Stomach (tissue), 9 donors: ENCODE data around the gene NOXO1. TPM values are rescaled to one million over a fixed set of nuclear protein-coding genes. Genes with fewer than 3 reads are reported as not detected.

ENCODE experiments used
- DNase-seq, 2 donors: peaks; one replicate each; pipeline versions ENCODE4 v3.0.0 to v3.0.0-alpha.2; 2013 to 2019
- H3K27ac ChIP-seq, 5 donors: fragments of 200-600 bp in 4 of 5; sonication (generic) in 4 of 5; one replicate each; pipeline ENCODE4 v1.5.1; 2013 to 2019; ENCODE audit warnings: mild to moderate bottlenecking in 1 of 5, moderate library complexity in 1 of 5
- H3K27me3 ChIP-seq, 3 donors: fragments of 200-600 bp; sonication (generic); one replicate each; pipeline ENCODE4 v1.5.1; 2017 to 2019; ENCODE audit warnings: mixed run types in 1 of 3
- H3K36me3 ChIP-seq, 4 donors: fragments of 200-600 bp; sonication (generic); 1 replicate in 3 of 4; 2 replicates in 1 of 4; pipeline ENCODE4 v1.5.1; 2016 to 2019
- H3K4me1 ChIP-seq, 4 donors: fragments of 200-600 bp; sonication (generic); one replicate each; pipeline ENCODE4 v1.5.1; 2016 to 2019
- H3K4me3 ChIP-seq, 4 donors: fragments of 200-600 bp; sonication (generic) in 3 of 4; one replicate each; pipeline ENCODE4 v1.5.1; 2016 to 2019; ENCODE audit warnings: mild to moderate bottlenecking in 1 of 4
- H3K9me3 ChIP-seq, 4 donors: fragments of 200-600 bp; sonication (generic); one replicate each; pipeline ENCODE4 v1.5.1; 2016 to 2019
- EP300 ChIP-seq: sonication (generic); formaldehyde crosslinking; IDR thresholded peaks from one replicate; pipeline ENCODE4 v1.6.1; 2017; ENCODE audit warnings: antibody characterized with exemption
- POLR2A ChIP-seq, 4 donors: fragments of 450-650 bp; IDR thresholded peaks; one replicate each; pipeline ENCODE4 v1.6.1; 2016; ENCODE audit warnings: antibody characterized with exemption in 4 of 4, control low read depth in 2 of 4, mild to moderate bottlenecking in 1 of 4, moderate library complexity in 1 of 4
- POLR2AphosphoS5 ChIP-seq, 3 donors: sonication (generic); formaldehyde crosslinking; IDR thresholded peaks; one replicate each; pipeline ENCODE4 v1.6.1; 2016; ENCODE audit warnings: antibody characterized with exemption in 3 of 3
- WGBS, 5 donors: extraction: QIAGEN DNeasy Blood & Tissue Kit in 3 of 5; methylation state at CpG; one replicate each; pipeline versions ENCODE4 v1.1.5 to v1.1.7; 2013 to 2018; 5-methylcytosine and 5-hydroxymethylcytosine counted together
- intact Hi-C: fragments of 100-400 bp; cut with DNase I; formaldehyde crosslinking; loops from one replicate; pipeline ENCODE4 v1.15.1; 2023; ENCODE audit warnings: low total_unique reads
- polyA plus RNA-seq, 3 donors: library from polyadenylated mRNA; stranded (reverse); fragments of 200-250 nt; gene quantifications; one replicate each; pipeline ENCODE4 v1.2.3, GENCODE V29; 2013
- total RNA-seq, 5 donors: library from RNA; depleted of rRNA; stranded (reverse); fragments of >200 nt; gene quantifications; one replicate each; pipeline versions ENCODE4 v1.1.0 to v1.2.3, GENCODE V29; 2014 to 2016
- TF ChIP-seq, protein P1 (sequence below), 7 experiments: fragments of 450-650 bp in 4 of 7; fragments of 200-600 bp in 3 of 7; sonication (generic) in 3 of 7; IDR thresholded peaks; one replicate each; pipeline ENCODE4 v1.5.1; 2016 to 2019; ENCODE audit warnings: antibody characterized with exemption in 7 of 7, control low read depth in 2 of 7, mild to moderate bottlenecking in 1 of 7
- donor health status: healthy with polysubstance abuse.
- donor health status: Bipolar disorder and iron deficiency.
- donor health status: healthy.

Gene NOXO1
- total and polyA plus RNA-seq, 8 donors: 1.2 to 58.2 (median 3.0) TPM; not detected in 4

DNA sequence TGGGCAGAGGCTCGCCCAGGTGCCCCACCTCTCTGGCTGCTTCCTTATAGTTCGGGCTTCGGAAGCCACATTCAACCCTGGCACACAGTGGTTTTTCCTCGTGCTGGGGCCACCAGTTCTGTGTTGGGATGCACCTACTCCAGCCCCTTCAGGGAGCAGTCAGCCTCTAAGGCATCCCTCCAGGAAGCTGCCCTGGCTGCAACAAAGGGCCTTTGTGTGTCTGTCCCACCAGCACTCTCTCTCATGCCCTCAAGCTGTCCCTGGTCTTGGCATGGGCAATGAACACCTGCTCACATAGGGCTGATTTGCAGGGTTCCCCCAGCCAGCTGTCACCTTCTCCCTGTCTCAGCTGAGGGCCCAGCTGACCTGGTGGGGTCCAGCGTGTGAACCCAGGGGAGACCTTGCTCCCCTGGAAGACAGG lies 754 bp upstream of the NOXO1 start:
- DNase-seq: peak in 1 of 2 donors; percentile 65
- Histone ChIP-seq H3K9me3 (no peaks in the 10 kb centered on the region), H3K4me1 (peaks cover 32 to 79% (median 65%) of the 10 kb centered on the region in 4 donors), H3K27me3 (peaks cover 4 to 65% (median 36%) of the 10 kb centered on the region in 3 donors), H3K36me3 (peaks cover 27 to 38% (median 36%) of the 10 kb centered on the region in 4 donors), H3K4me3 (no peak overlapping the region), H3K27ac (peak overlapping the region in 2 of 5 donors; percentile 5 to 9)
- TF ChIP-seq, protein P1, sequence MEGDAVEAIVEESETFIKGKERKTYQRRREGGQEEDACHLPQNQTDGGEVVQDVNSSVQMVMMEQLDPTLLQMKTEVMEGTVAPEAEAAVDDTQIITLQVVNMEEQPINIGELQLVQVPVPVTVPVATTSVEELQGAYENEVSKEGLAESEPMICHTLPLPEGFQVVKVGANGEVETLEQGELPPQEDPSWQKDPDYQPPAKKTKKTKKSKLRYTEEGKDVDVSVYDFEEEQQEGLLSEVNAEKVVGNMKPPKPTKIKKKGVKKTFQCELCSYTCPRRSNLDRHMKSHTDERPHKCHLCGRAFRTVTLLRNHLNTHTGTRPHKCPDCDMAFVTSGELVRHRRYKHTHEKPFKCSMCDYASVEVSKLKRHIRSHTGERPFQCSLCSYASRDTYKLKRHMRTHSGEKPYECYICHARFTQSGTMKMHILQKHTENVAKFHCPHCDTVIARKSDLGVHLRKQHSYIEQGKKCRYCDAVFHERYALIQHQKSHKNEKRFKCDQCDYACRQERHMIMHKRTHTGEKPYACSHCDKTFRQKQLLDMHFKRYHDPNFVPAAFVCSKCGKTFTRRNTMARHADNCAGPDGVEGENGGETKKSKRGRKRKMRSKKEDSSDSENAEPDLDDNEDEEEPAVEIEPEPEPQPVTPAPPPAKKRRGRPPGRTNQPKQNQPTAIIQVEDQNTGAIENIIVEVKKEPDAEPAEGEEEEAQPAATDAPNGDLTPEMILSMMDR (IDR thresholded peaks at IDR 0.05): no peak
- no peak for TF ChIP-seq POLR2A (IDR thresholded peaks at IDR 0.05)
- TF ChIP-seq EP300: no peak
- TF ChIP-seq POLR2AphosphoS5 (IDR thresholded peaks at IDR 0.05): peak in 1 of 3 donors; percentile 15
- WGBS, 5 donors: 32 to 62% (median 39%) methylated on average over 4 to 5 of the region's 5 CpGs
- intact Hi-C loops: no loop called here

DNA sequence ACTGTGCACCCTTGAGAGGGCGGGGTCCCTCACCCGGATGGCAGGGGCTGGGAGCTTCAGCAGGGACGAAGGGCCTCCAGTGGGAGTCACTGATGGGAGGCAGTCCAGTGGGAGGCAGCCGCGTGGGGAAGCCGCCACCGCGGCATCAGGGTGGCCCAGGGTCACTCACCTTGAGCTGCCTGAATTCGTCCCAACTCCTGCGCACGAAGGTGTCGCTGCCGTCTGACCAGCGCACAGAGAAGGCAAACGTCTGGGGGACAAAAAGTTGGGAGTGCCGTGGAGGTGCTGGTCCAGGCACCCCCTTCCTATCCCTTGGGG lies 540 bp downstream of the NOXO1 start:
- Histone ChIP-seq H3K4me3 (no peak overlapping the region), H3K4me1 (peaks cover 32 to 75% (median 62%) of the 10 kb centered on the region in 4 donors), H3K27ac (no peak overlapping the region), H3K36me3 (peaks cover 29 to 38% (median 36%) of the 10 kb centered on the region in 4 donors), H3K9me3 (no peaks in the 10 kb centered on the region), H3K27me3 (peaks cover 4 to 77% (median 36%) of the 10 kb centered on the region in 3 donors)
- TF ChIP-seq POLR2A (IDR thresholded peaks at IDR 0.05) (no peak), EP300 (no peak), POLR2AphosphoS5 (IDR thresholded peaks at IDR 0.05) (no peak)
- TF ChIP-seq, protein P1 (IDR thresholded peaks at IDR 0.05): no peak
- intact Hi-C loops: no loop called here
- 15 to 24% (median 21%) methylated on average over 11 to 16 of the region's 16 CpGs for WGBS, 5 donors
- DNase-seq: no peak

DNA sequence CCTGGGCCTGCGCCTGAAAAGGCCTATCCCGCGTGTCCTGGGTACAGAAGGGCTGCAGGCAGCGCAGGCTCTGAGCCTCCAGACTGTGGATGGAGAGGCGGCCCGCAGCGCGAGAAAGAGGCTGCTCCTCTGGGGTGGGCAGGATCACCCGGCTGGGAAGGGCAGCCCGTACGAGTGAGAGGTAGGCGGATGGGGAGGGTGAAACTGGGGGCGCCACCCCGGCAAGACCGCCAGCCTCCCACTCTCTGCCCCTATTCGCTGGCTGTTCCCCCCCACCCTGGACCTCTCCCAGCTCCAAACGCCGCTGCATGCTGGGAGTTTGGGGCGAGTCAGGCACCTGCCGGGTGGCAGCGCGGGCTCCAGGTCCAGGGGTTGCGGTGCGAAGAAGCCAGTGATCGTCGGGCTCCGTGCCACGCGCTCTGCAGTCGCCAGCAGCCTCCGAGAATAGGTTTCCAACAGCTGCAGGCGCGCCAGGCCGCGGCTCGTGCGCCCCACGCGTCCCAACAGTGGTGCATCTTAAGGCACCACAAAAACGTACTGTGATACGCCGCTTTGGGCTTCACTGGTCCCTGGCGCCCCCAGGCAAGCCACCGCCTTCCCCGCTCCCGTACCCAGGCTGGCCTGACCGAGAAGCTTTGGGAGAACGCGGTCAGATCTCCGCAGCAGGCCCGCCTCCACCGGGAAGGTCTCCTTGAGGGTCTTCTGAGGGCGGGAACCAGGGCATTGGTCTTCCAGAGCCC lies 1.1 kb downstream of the NOXO1 start:
- peak overlapping the region in 2 of 4 donors; percentile 41 to 51 for H3K4me3 ChIP-seq
- intact Hi-C loops: no loop called here
- 3 to 10% (median 4%) methylated on average over 21 to 53 of the region's 53 CpGs for WGBS, 5 donors
- peaks cover 31 to 38% (median 38%) of the 10 kb centered on the region in 4 donors for H3K36me3 ChIP-seq
- peaks cover 4 to 82% (median 36%) of the 10 kb centered on the region in 3 donors for H3K27me3 ChIP-seq
- TF ChIP-seq, protein P1 (IDR thresholded peaks at IDR 0.05): no peak
- H3K27ac ChIP-seq: peak overlapping the region; percentile 72 to 83 (median 76)
- H3K4me1 ChIP-seq: peaks cover 30 to 70% (median 57%) of the 10 kb centered on the region in 4 donors
- no peaks in the 10 kb centered on the region for H3K9me3 ChIP-seq
- DNase-seq: peak; percentile 44 to 67

DNA sequence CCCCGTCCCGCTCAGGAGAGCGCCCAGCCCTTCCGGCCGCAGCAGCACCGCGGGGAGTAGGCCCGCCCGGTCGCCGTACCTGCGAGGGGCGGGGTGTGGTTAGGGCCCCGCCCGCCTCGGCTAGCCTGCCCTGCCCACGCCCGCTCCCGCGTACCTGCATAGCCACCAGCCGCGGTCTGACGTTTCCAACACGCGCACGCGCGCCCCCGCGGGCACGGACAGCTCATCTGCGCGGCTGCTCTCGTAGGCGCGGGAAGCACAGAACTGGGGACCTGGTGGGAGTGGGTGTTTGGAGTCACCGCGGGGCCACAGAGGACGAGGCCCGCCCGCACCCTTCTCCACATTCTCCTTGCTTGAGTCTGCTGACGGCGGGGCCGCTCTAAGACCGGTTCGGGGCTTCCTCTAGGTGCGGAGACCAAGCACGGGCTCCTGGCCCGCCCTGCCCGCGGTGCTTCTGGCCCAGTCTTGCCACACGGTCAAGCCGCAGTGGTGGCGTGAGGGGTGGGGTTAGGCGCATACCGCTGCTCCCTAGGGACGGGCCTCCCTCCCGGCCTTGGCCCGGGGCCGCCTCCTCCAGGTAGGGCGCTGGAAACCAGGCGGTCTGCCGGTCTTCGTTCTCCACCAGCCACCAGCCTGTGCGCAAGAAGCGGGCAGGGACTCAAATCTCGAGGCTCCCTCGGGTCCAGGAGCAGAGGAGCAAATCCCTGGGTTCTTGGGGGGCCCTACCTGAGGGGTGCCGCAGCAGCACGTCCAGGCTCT lies 1.8 kb downstream of the NOXO1 start:
- TF ChIP-seq POLR2AphosphoS5 (IDR thresholded peaks at IDR 0.05) (peak in 2 of 3 donors; percentile 79 to 88), POLR2A (IDR thresholded peaks at IDR 0.05) (no peak)
- peaks cover 4 to 89% (median 36%) of the 10 kb centered on the region in 3 donors for H3K27me3 ChIP-seq
- peak overlapping the region; percentile 31 to 51 (median 38) for H3K4me3 ChIP-seq
- no peaks in the 10 kb centered on the region for H3K9me3 ChIP-seq
- peaks cover 22 to 62% (median 50%) of the 10 kb centered on the region in 4 donors for H3K4me1 ChIP-seq
- H3K36me3 ChIP-seq: peaks cover 38 to 45% (median 45%) of the 10 kb centered on the region in 4 donors
- peak overlapping the region; percentile 72 to 83 (median 76) for H3K27ac ChIP-seq
- intact Hi-C loops: no loop called here
- 9 to 15% (median 13%) methylated on average over 3 to 70 of the region's 70 CpGs for WGBS, 5 donors
- peak; percentile 93 for DNase-seq
